Kidney capillary endothelial cell (primary cell): ENCODE data around the gene CUEDC1.
A peak's percentile ranks its signal among the peaks of the same experiment; 100 is the strongest.

ENCODE experiments used
- DNase-seq: peaks from one replicate; pipeline ENCODE4 v3.0.0-alpha.2; 2018; ENCODE audit warnings: low spot score

Gene CUEDC1

DNA sequence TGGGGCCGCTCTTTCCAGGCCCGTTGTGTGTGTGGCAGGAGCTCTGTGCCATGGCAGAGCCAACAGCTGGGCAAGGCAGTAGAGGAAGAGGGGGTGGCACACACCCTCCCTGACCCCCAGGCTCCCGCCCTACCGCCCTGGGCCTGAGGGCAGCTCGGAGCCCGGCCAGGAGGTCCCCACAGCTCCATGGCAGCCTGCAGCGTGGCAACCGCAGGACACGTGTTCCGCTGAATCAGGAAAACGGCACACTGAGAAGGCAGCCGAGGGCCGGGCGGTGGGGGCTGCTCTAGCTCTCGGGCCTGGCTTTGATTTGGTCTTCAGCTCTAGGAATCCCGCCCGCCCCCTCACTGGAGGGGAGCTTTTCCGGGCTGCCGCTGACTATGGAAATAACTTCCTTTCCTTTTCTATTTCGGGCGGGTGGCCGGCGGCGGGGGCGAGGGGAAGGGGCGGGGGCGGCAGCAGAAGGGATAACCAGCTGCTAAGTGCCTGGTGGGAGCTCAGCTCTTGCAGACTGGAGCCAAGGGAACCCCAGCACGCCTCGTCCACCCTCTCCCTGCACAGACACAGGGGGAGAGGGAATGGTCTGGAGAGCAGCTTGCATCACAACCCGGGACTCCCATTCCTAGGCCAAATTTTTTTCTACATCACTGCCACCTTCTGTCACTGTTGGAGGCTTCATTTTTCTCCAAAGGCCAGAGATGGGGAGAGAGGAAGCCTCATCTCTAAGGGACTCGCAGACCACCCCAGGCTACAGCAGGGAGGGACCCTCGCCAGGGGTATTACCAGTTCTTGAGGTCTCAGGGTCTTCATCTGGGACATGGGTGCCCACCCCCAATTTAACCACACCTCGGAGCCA lies 80.5 kb downstream of the CUEDC1 start:
- DNase-seq = peak; percentile 94

GRCh38 chr17:57874058-57874419 lies 81.2 kb downstream of the CUEDC1 start:
- DNase-seq = no peak

GRCh38 chr17:57873261-57874057 lies 81.8 kb downstream of the CUEDC1 start:
- DNase-seq = peak; percentile 82

- DNase-seq = no peak
Measured at GRCh38 chr17:57872536-57872935, 82.7 kb downstream of the CUEDC1 start.

GRCh38 chr17:57871863-57872262 lies 83.3 kb downstream of the CUEDC1 start:
- DNase-seq = no peak

GRCh38 chr17:57871155-57871554 lies 84.1 kb downstream of the CUEDC1 start:
- no peak for DNase-seq

- no peak for DNase-seq
Measured at GRCh38 chr17:57870283-57870635, 85.0 kb downstream of the CUEDC1 start.

DNA sequence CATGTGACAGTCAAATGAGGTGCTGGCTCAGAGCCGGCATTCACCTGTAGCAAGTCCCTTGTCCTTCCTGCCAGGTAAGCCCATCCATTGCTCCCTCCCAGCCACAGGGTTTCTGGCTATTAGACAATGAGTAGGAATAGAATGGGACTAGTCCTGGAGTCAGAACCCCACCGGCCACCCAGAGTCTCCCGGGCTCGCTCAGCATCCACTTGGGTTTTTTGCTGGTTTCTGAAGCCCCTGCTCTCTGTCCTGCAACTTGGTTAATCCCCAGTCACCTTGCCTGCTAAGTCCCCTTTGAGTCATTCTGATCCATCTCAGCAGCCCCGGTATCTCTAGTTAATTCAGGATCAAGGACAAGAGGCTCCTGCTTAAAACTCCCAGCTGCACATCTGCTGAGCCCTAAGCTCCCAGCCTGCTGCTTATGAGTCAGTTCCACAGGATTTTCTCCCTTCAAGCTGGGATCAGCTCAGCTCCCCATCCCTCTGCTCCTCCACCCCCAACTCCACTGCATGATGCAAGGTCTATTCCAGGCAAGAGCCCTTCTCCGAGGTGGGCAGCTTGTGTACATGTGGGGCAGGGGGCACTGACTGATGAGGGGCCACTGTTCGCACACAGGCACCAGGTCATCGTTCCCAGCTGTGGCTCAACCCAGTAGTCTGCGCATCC lies 85.5 kb downstream of the CUEDC1 start:
- DNase-seq = no peak

DNA sequence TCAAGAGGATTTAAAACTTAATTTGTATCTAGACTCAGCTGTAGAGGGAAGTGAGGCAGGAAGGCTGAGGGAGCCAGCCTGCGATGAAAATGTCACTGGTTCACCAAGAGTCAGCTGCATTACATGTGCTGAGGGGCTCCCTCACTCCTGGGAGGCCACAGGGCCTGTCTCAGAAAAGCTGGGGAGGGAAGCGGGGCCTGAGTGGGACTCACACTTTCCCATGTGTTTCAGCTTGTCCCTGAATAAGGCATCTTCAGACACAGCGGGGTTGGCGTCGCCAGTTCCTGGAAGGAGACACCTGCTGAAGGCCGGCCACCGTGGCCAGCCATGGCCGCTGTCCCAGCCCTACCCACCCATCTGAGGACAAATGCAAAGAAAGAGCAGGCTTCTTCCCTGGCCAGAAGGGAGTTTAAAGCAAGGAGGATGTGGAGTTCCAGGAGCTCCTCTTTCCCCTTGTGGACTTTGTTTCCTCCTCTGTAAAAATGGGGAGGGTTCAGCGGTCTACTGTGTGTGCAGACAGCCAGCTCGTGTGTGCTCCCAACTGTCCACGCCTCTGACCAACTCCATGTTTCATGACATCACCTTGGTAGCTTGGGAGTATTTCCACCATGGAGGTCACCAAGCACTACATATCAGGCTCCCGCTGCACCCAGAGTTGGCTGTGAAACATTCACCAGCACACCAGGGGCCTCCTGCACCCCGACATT lies 86.1 kb downstream of the CUEDC1 start:
- DNase-seq = no peak

DNA sequence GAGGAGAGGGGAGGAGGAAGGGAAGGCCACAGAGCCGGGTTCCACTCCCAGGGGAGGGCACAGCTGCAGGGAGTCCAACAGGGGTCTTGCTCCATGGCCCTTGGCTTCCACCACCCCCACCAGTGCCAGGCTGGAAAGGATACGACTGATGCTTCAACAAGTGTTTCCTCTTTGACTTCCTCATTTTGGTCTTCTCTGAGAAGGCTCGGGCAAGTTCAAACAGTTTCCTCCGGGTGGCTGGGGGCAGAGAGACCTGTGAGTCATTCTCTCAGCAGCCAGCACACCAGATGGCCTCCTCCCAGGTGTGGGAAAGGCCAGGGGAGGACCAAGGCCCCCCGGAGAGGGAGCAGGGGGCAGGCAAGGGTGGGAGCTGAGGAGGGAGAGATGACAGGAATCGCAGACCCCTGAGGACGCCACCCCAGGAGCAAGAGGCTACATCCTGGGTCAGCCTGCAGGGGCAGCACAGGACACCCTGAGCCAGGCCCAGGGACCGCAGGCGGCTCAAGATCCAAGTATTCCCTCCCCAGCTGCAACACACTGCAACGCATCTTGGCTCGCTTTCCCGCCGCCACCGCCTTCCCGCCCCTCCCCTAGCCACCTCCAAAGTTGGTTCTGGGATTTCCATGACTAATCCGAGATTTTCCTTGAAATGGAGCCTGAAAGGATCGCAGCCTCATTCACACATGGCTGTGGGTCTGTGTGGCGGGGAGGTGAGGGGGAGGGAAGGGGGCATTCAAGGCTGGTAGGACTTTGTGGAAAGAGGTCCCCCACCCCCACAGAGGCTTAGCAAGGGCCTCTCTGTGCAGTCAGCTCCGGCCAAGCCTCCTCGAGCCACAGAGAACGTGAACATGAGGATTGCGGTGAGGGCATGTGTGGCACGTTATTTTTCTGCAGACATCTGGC lies 87.0 kb downstream of the CUEDC1 start:
- DNase-seq = peak; percentile 89

DNA sequence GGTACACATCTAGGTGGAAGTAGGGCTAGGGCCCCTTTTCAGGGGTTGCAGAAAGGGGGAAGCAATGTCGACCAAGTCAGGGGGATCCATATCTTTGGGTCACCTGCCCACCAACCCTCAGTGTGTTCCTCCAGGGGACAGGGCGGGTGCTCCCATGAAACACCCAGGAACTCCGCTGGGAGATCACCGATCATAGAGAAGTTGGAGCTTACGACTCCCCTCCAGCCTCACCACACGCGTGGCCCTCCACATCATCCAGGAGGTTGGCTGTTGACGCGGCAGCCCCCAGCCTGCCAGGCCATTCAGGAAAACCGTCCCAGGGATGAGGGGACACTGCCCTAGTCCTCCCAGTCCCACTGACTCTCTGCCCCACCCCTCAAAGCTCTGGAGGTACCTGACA lies 88.1 kb downstream of the CUEDC1 start:
- no peak for DNase-seq

DNA sequence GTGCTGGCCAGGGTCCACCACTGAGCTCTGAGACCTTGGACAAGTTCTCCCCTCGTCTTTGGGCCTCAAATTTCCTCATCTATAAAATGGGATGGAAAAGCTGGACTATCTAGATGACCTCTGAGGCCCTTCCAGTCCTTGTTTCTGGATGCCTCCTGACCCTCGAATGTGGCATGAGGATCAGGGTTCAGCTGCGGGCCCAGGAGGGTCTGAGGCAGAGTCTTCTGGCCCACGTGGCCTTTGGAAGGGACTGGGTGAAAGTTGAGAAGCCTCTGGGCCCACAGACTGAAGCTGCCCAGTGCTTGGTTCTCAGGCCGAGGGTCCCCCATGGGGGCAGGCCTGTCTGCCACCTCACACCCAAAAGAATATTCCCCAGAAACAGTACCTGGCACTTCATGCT lies 88.5 kb downstream of the CUEDC1 start:
- DNase-seq = no peak

DNA sequence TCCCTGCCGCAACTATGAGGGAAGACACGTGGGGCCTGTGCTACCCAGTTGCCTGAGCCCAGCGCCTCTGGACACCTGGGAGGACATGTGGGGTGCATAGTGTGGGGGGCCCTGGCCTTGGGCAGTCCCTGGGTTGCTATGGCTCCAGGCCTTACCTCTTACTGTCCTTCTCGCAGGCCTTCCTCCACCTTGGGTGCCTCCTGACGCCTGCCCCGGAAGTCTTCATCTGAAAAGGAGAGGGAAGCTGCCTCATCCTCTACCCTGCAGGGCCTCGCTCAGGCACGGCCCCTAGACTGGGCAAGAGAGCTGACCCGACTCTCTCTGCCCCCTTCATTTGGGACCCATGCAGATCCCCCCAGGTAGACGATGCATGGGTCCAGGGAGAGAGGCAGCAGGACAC lies 88.9 kb downstream of the CUEDC1 start:
- DNase-seq = no peak

DNA sequence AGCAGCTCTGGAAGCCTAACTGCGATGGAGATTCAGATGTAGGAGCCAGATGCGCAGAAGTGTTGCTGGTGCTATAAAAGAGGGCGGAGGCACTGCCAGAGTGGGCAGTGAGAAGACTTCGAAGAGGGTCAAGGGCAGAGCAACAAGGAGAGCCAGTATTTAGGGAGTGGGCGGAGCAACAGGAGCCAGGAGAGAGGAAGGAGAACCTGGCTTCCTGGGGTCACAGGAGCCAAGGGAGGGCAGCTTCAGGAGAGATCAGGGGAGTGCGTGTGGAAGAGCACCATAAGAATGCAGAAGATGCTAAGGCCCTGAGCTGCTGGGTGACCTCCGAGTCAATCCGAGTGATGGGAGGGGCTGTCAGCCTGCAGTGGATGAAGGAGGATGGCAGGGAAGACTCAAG lies 90.9 kb downstream of the CUEDC1 start:
- DNase-seq = no peak

DNA sequence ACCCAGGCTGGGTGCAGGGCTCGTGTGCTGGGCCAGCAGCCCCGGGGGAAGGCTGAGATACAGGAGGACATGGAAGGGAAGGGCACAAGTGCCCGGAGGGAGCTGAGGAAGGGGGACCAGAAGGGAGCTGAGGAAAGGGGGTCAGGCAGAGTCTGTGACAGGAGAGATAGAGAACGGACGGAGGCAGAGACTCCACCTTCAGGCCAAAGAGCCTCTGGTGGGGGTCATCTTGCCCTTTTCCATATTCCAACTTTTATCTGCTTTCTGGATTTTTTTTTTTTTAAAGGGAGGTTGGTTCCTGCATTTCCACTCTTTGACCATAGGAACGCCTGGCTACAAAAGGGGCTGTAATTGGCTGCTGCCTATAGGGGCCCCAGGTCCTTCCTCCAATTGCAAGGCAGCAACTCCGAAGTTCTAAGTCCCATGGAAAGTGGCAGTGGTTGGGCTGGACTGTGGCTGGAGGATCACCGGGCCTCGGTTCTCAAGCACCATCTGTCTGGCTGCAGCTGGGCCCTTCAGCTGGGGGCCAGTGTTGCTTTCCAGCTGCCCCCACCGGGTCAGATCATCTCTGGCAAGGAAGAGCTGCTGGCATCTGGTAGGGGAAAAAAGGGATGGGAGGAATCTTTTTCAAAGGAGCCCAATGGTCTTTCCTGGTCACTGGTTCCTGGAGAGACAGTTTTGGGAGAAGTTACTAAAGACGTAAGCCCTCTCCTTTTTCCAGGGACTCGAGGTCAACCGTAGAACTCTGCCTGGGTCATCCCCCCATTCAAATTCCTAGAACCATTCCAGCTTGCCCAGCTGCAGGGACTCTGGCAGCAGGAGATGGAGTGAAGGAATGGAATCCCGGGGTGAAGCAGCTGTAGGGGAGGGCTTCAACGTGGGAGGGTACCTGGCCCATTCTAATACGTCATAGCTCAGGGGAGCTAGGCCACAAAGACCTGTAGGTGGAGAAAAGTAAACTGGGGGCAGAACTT lies 92.2 kb downstream of the CUEDC1 start:
- DNase-seq = no peak

GRCh38 chr17:57861790-57862693 lies 93.2 kb downstream of the CUEDC1 start:
- no peak for DNase-seq

GRCh38 chr17:57861000-57861789 lies 94.0 kb downstream of the CUEDC1 start:
- no peak for DNase-seq

DNA sequence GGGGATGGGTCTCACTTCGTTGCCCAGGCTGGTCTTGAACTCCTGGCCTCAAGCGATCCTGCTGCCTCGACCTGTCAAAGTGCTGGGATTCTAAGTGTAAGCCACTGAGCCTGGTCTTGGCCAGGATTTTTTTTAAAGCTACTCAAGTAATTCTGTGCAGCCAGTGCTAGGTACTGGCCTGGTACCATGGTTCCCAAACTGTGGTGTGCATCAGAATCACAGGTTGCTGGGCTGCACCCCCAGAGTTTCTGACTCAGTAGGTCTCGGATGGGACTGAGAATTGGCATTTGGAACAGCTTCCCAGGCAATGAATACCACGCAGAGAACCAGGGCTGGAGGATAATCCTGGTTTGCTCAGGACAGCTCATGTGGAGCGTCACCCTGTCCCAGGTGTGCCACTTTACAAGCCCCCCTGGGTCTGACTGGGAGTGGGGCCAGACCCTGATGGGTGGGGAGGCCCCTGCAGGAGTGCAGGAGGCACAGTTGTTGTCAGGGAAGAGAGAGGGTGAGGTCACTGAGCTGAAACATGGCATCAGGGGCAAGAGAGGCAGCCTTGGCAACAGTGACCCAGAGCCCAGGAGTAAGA lies 94.7 kb downstream of the CUEDC1 start:
- no peak for DNase-seq
